Measurements from ENCODE around the gene CALML6.
"Not testable (repeated sequence)": the region's sequence is repeated elsewhere in the genome, so short reads cannot be mapped to it uniquely, and the experiment has no call there.

The CALML6 gene

GRCh38 chr1:1926886-1927660 lies 12.0 kb downstream of the CALML6 start:
- DNase-seq, result no peak

- DNase-seq, result no peak
Measured at GRCh38 chr1:1927751-1928150, 12.7 kb downstream of the CALML6 start.

- no peak for DNase-seq
Measured at GRCh38 chr1:1928231-1929101, 13.4 kb downstream of the CALML6 start.

GRCh38 chr1:1929102-1929638 lies 14.1 kb downstream of the CALML6 start:
- no peak for DNase-seq

- DNase-seq, result no peak
Measured at GRCh38 chr1:1929639-1930545, 14.8 kb downstream of the CALML6 start.

- DNase-seq, result not testable (repeated sequence)
Measured at GRCh38 chr1:1934848-1935247, 19.8 kb downstream of the CALML6 start.

GRCh38 chr1:1937061-1937460 lies 22.0 kb downstream of the CALML6 start:
- no peak for DNase-seq

GRCh38 chr1:1937549-1938275 lies 22.7 kb downstream of the CALML6 start:
- DNase-seq, result no peak

- DNase-seq, result no peak
Measured at GRCh38 chr1:1938276-1938573, 23.2 kb downstream of the CALML6 start.

GRCh38 chr1:1938613-1939295 lies 23.7 kb downstream of the CALML6 start:
- no peak for DNase-seq

GRCh38 chr1:1939296-1940122 lies 24.4 kb downstream of the CALML6 start:
- DNase-seq, result no peak

GRCh38 chr1:1940123-1940425 lies 25.0 kb downstream of the CALML6 start:
- no peak for DNase-seq

GRCh38 chr1:1941211-1941841 lies 26.3 kb downstream of the CALML6 start:
- DNase-seq, result no peak

GRCh38 chr1:1941868-1942752 lies 27.1 kb downstream of the CALML6 start:
- DNase-seq, result no peak

GRCh38 chr1:1942753-1943656 lies 27.9 kb downstream of the CALML6 start:
- no peak for DNase-seq

GRCh38 chr1:1943834-1944570 lies 28.9 kb downstream of the CALML6 start:
- peak in 1 of 2 experiments; percentile 21 for DNase-seq

- DNase-seq, result no peak
Measured at GRCh38 chr1:1945782-1946393, 30.8 kb downstream of the CALML6 start.
